ENCODE data around the gene RNU7-1. TPM values are rescaled to one million over a fixed set of nuclear protein-coding genes. Genes with fewer than 3 reads are reported as not detected.

Gene RNU7-1
- total RNA-seq, 3 donors from 2014 or later = not detected

GRCh38 chr12:6958609-6959057, 15.0 kb downstream of the RNU7-1 start:
- intact Hi-C loops (cut with DNase I; ENCODE audit: low total_unique reads) = no loop called here
- Histone ChIP-seq H3K4me3 (no peak overlapping the region), H3K4me1 (peaks cover 4 to 6% of the 10 kb centered on the region in 2 donors), H3K27me3 (no peaks in the 10 kb centered on the region), H3K36me3 (no peaks in the 10 kb centered on the region), H3K9me3 (no peaks in the 10 kb centered on the region), H3K27ac (peak overlapping the region; percentile 65 to 98)
- TF ChIP-seq POLR2A (IDR thresholded peaks at IDR 0.05) = no peak
- TF ChIP-seq, protein P1, sequence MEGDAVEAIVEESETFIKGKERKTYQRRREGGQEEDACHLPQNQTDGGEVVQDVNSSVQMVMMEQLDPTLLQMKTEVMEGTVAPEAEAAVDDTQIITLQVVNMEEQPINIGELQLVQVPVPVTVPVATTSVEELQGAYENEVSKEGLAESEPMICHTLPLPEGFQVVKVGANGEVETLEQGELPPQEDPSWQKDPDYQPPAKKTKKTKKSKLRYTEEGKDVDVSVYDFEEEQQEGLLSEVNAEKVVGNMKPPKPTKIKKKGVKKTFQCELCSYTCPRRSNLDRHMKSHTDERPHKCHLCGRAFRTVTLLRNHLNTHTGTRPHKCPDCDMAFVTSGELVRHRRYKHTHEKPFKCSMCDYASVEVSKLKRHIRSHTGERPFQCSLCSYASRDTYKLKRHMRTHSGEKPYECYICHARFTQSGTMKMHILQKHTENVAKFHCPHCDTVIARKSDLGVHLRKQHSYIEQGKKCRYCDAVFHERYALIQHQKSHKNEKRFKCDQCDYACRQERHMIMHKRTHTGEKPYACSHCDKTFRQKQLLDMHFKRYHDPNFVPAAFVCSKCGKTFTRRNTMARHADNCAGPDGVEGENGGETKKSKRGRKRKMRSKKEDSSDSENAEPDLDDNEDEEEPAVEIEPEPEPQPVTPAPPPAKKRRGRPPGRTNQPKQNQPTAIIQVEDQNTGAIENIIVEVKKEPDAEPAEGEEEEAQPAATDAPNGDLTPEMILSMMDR (IDR thresholded peaks at IDR 0.05) = no peak
- no peak for TF ChIP-seq POLR2AphosphoS5 (IDR thresholded peaks at IDR 0.05)
- DNase-seq (ENCODE audit: low spot score in 2 of 2) = no peak

DNA sequence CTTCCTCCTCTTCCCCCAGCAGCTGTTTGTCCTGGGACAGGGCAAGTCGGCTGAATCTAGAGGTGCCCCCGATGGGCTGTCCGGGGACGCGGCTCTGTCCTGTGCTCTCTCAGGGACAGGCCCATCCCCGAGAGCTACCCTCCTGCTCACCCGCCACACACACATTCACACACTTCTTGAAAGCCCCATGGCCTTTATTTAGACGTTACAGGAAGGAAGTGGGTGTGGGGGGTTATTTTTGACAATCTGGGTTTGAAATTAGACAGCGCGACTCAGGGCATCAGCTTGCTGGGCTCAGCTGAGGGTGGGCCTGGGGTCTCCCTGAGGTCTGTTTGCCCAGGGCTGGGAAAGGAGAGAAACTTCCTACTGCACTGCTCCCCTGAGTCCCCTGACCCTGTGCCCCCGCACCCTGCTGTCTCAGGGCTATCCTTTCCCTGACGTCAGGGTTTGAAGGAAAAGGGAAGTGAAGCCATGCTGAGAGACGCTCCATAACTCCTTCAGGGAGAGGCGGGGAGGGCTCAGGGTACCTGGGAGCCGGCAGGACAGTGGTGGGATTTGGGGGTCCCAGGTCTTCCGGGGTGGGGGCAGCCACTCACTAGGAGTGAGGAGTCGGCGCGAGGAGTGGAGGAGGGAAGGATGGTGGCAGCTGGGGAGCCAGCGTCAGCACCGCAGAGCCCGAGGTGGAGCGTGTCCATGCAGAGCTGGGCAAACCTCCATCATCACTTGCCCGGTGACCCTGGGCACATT, 15.6 kb downstream of the RNU7-1 start:
- H3K9me3 ChIP-seq = no peaks in the 10 kb centered on the region
- intact Hi-C loops (cut with DNase I; ENCODE audit: low total_unique reads) = no loop called here
- H3K36me3 ChIP-seq = no peaks in the 10 kb centered on the region
- H3K4me1 ChIP-seq = peaks cover 4 to 10% of the 10 kb centered on the region in 2 donors
- peak overlapping the region; percentile 65 to 98 for H3K27ac ChIP-seq
- TF ChIP-seq, protein P1 (IDR thresholded peaks at IDR 0.05) = no peak
- TF ChIP-seq POLR2A (IDR thresholded peaks at IDR 0.05) (no peak), POLR2AphosphoS5 (IDR thresholded peaks at IDR 0.05) (no peak)
- DNase-seq (ENCODE audit: low spot score in 2 of 2) = no peak
- H3K4me3 ChIP-seq = no peak overlapping the region
- H3K27me3 ChIP-seq = no peaks in the 10 kb centered on the region

DNA sequence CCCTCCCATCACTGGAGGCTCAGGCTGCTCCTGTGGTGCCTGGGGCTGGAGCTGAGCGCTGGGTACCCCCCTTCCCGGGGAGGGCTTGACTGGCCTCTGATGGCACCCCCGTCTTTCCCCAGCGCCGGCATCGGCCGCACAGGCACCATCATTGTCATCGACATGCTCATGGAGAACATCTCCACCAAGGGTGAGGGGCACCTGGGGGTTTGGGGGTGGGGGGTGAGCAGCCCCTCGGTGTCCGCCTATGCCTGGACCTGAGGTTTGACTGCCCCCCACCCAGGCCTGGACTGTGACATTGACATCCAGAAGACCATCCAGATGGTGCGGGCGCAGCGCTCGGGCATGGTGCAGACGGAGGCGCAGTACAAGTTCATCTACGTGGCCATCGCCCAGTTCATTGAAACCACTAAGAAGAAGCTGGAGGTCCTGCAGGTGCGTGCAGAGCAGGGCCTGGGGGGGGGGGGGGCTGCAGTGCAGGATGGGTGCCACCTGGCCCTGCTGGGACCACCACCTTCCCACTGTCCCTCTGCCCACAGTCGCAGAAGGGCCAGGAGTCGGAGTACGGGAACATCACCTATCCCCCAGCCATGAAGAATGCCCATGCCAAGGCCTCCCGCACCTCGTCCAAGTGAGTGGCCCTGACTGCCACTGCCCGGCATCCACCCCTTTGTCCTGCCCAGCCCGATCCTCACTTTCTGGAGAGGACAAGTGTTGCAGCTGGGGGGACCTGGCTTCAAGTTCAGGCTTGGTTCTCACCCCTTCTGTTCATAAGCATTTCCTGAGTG, 16.4 kb downstream of the RNU7-1 start:
- Histone ChIP-seq H3K4me3 (no peak overlapping the region), H3K4me1 (peaks cover 8 to 17% of the 10 kb centered on the region in 2 donors)
- DNase-seq (ENCODE audit: low spot score in 2 of 2) = no peak

DNA sequence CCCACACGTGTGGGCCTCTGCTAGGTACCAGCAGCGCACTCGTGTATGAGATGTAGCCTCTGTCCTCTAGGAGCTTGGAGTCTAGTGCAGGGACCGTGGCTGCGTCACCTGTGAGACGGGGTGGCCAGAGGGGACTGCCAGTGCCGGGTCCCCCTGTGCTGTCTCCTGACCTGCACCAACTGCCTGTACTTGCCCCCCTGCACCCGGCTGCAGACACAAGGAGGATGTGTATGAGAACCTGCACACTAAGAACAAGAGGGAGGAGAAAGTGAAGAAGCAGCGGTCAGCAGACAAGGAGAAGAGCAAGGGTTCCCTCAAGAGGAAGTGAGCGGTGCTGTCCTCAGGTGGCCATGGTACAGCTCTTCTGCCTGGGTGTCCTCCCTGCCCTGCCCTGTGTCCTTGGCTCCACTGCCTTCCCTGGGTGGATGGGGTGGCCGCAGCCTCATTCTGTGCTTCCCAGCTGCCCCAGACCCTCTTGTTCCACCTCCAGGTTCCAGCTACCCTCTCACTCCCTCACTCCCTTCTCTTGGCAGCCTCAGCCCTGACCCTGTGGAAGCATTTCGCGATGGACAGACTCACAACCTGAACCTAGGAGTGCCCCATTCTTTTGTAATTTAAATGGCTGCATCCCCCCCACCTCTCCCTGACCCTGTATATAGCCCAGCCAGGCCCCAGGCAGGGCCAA, 17.1 kb downstream of the RNU7-1 start:
- Histone ChIP-seq H3K4me1 (peaks cover 8 to 22% of the 10 kb centered on the region in 2 donors), H3K27ac (peak overlapping the region; percentile 98 to 99), H3K27me3 (no peaks in the 10 kb centered on the region), H3K36me3 (no peaks in the 10 kb centered on the region), H3K4me3 (peak overlapping the region in 2 of 3 donors; percentile 76 to 78), H3K9me3 (no peaks in the 10 kb centered on the region)
- DNase-seq (ENCODE audit: low spot score in 2 of 2) = no peak
- intact Hi-C loops (cut with DNase I; ENCODE audit: low total_unique reads) = loop anchor here (10.0 kb wide), 1 partner anchor 96 kb away; the partner anchor contains the start of gene TPI1
- TF ChIP-seq POLR2A (IDR thresholded peaks at IDR 0.05) = no peak
- TF ChIP-seq, protein P1 (IDR thresholded peaks at IDR 0.05) = peak in 1 of 3 donors; percentile 12
- TF ChIP-seq POLR2AphosphoS5 (IDR thresholded peaks at IDR 0.05) = no peak

More for the DNA sequence above, 16.4 kb downstream of the RNU7-1 start:
- Histone ChIP-seq H3K36me3 (no peaks in the 10 kb centered on the region), H3K9me3 (no peaks in the 10 kb centered on the region), H3K27me3 (no peaks in the 10 kb centered on the region), H3K27ac (peak overlapping the region; percentile 98 to 99)
- TF ChIP-seq, protein P1 (IDR thresholded peaks at IDR 0.05) = no peak
- TF ChIP-seq POLR2A (IDR thresholded peaks at IDR 0.05) (no peak), POLR2AphosphoS5 (IDR thresholded peaks at IDR 0.05) (no peak)
- intact Hi-C loops (cut with DNase I; ENCODE audit: low total_unique reads) = loop anchor here (10.0 kb wide), 1 partner anchor 95 kb away; the partner anchor contains the start of gene TPI1

All from breast epithelium (tissue), 4 donors.